Esophagus muscularis mucosa (tissue), 4 donors: ENCODE data around the gene CCDC158. TPM values are rescaled to one million over a fixed set of nuclear protein-coding genes. Genes with fewer than 3 reads are reported as not detected.

Experiments
- DNase-seq: peaks from one replicate; pipeline ENCODE4 v3.0.0-alpha.2; 2017; ENCODE audit errors: extremely low spot score
- H3K27ac ChIP-seq, 4 donors: fragments of 200-600 bp; sonication (generic); replicated peaks in 1 of 4; 1 replicate in 3 of 4; 2 replicates in 1 of 4; pipeline ENCODE4 v1.5.1; 2016 to 2019; ENCODE audit warnings: mild to moderate bottlenecking in 1 of 4
- H3K27me3 ChIP-seq, 4 donors: fragments of 200-600 bp; sonication (generic); one replicate each; pipeline versions ENCODE4 v1.5.1 to v1.6.0; 2016 to 2019
- H3K36me3 ChIP-seq, 4 donors: fragments of 200-600 bp; sonication (generic); one replicate each; pipeline ENCODE4 v1.5.1; 2016 to 2019
- H3K4me1 ChIP-seq, 4 donors: fragments of 200-600 bp; sonication (generic); one replicate each; pipeline ENCODE4 v1.5.1; 2016 to 2019
- H3K4me3 ChIP-seq, 4 donors: fragments of 200-600 bp; sonication (generic); 1 replicate in 2 of 4; 2 replicates in 2 of 4; pipeline ENCODE4 v1.5.1; 2016 to 2019; ENCODE audit warnings: mild to moderate bottlenecking in 4 of 4, moderate library complexity in 1 of 4
- H3K9me3 ChIP-seq, 4 donors: fragments of 200-600 bp; sonication (generic); 1 replicate in 3 of 4; 2 replicates in 1 of 4; pipeline ENCODE4 v1.5.1; 2016 to 2019
- EP300 ChIP-seq: sonication (generic); formaldehyde crosslinking; IDR thresholded peaks from one replicate; pipeline ENCODE4 v1.6.1; 2017; ENCODE audit warnings: antibody characterized with exemption
- POLR2A ChIP-seq: fragments of 450-650 bp; IDR thresholded peaks from one replicate; pipeline ENCODE4 v1.6.1; 2017; ENCODE audit warnings: antibody characterized with exemption, moderate library complexity, mild to moderate bottlenecking, low read depth
- POLR2AphosphoS5 ChIP-seq, 2 donors: sonication (generic); formaldehyde crosslinking; IDR thresholded peaks; one replicate each; pipeline ENCODE4 v1.6.1; 2017; ENCODE audit warnings: antibody characterized with exemption in 2 of 2
- WGBS: methylation state at CpG from one replicate; pipeline ENCODE4 v1.1.5; 2018; 5-methylcytosine and 5-hydroxymethylcytosine counted together
- intact Hi-C: fragments of 100-400 bp; cut with DNase I; formaldehyde crosslinking; loops from one replicate; pipeline ENCODE4 v1.15.1; 2023
- total RNA-seq, 4 donors: library from RNA; depleted of rRNA; stranded (reverse); fragments of >200 nt; gene quantifications; one replicate each; pipeline versions ENCODE4 v1.1.0 to v1.2.1, GENCODE V29; 2016
- TF ChIP-seq, protein P1 (sequence below), 3 experiments: fragments of 200-600 bp in 2 of 3; fragments of 450-650 bp in 1 of 3; sonication (generic) in 2 of 3; IDR thresholded peaks; one replicate each; pipeline ENCODE4 v1.5.1; 2017 to 2019; ENCODE audit warnings: antibody characterized with exemption in 3 of 3, mild to moderate bottlenecking in 2 of 3, moderate library complexity in 1 of 3

The CCDC158 gene
- total RNA-seq, 4 donors from 2014 or later, result 0.66 to 1.8 (median 1.3) TPM

GRCh38 chr4:76384052-76384451, 36.9 kb downstream of the CCDC158 start:
- DNase-seq, result no peak
- H3K9me3 ChIP-seq, result no peaks in the 10 kb centered on the region
- no peak overlapping the region for H3K4me3 ChIP-seq
- H3K27me3 ChIP-seq, result no peaks in the 10 kb centered on the region
- TF ChIP-seq EP300, result no peak
- TF ChIP-seq POLR2A, result no peak
- TF ChIP-seq, protein P1, sequence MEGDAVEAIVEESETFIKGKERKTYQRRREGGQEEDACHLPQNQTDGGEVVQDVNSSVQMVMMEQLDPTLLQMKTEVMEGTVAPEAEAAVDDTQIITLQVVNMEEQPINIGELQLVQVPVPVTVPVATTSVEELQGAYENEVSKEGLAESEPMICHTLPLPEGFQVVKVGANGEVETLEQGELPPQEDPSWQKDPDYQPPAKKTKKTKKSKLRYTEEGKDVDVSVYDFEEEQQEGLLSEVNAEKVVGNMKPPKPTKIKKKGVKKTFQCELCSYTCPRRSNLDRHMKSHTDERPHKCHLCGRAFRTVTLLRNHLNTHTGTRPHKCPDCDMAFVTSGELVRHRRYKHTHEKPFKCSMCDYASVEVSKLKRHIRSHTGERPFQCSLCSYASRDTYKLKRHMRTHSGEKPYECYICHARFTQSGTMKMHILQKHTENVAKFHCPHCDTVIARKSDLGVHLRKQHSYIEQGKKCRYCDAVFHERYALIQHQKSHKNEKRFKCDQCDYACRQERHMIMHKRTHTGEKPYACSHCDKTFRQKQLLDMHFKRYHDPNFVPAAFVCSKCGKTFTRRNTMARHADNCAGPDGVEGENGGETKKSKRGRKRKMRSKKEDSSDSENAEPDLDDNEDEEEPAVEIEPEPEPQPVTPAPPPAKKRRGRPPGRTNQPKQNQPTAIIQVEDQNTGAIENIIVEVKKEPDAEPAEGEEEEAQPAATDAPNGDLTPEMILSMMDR (IDR thresholded peaks at IDR 0.05), result no peak
- TF ChIP-seq POLR2AphosphoS5 (IDR thresholded peaks at IDR 0.05), result no peak
- H3K27ac ChIP-seq, result no peak overlapping the region
- H3K4me1 ChIP-seq, result no peaks in the 10 kb centered on the region
- WGBS, result 73% methylated on average over 4 of the region's 4 CpGs
- intact Hi-C loops, result no loop called here
- H3K36me3 ChIP-seq, result no peaks in the 10 kb centered on the region

DNA sequence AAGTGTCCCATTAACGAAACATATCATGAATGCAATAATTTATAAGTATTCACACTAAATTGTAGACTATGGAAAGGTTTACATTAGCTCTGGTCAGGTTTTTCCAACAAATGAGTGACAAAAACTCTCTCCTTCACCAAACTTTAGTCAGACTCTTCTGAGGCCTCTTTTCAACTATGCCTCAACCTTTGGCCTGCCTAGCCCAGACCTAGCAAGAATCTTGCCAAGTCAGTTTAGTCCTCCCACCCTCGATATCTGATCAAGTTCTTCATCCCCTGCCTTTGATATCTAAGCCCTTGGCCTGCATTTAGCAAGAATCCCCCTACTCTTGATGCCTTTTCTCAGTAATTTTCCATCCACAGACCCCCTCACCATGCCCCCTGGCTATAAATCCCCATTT, 37.9 kb downstream of the CCDC158 start:
- Histone ChIP-seq H3K4me3 (no peak overlapping the region), H3K4me1 (no peaks in the 10 kb centered on the region), H3K36me3 (no peaks in the 10 kb centered on the region), H3K27ac (no peak overlapping the region), H3K9me3 (no peaks in the 10 kb centered on the region), H3K27me3 (no peaks in the 10 kb centered on the region)
- intact Hi-C loops, result no loop called here
- 86% methylated on average over 2 of the region's 2 CpGs for WGBS
- no peak for TF ChIP-seq POLR2A
- no peak for DNase-seq

- WGBS, result 86% methylated on average over 3 of the region's 3 CpGs
- Histone ChIP-seq H3K27ac (no peak overlapping the region), H3K4me1 (no peaks in the 10 kb centered on the region), H3K27me3 (no peaks in the 10 kb centered on the region), H3K36me3 (no peaks in the 10 kb centered on the region), H3K9me3 (no peaks in the 10 kb centered on the region), H3K4me3 (no peak overlapping the region)
- TF ChIP-seq POLR2A (no peak), POLR2AphosphoS5 (IDR thresholded peaks at IDR 0.05) (no peak), EP300 (no peak)
- TF ChIP-seq, protein P1 (IDR thresholded peaks at IDR 0.05), result no peak
- intact Hi-C loops, result no loop called here
- DNase-seq, result no peak
Measured at GRCh38 chr4:76381986-76382385, 39.0 kb downstream of the CCDC158 start.

GRCh38 chr4:76380561-76380960, 40.4 kb downstream of the CCDC158 start:
- no peak overlapping the region for H3K27ac ChIP-seq
- H3K36me3 ChIP-seq, result no peaks in the 10 kb centered on the region
- H3K27me3 ChIP-seq, result no peaks in the 10 kb centered on the region
- no peaks in the 10 kb centered on the region for H3K9me3 ChIP-seq
- no peak for DNase-seq
- H3K4me1 ChIP-seq, result no peaks in the 10 kb centered on the region
- TF ChIP-seq EP300, result no peak
- no peak for TF ChIP-seq POLR2AphosphoS5 (IDR thresholded peaks at IDR 0.05)
- no peak for TF ChIP-seq POLR2A
- TF ChIP-seq, protein P1 (IDR thresholded peaks at IDR 0.05), result no peak
- 100% methylated on average over 2 of the region's 6 CpGs for WGBS
- H3K4me3 ChIP-seq, result no peak overlapping the region
- intact Hi-C loops, result no loop called here

- Histone ChIP-seq H3K36me3 (no peaks in the 10 kb centered on the region), H3K4me3 (no peak overlapping the region), H3K27me3 (no peaks in the 10 kb centered on the region), H3K9me3 (no peaks in the 10 kb centered on the region), H3K27ac (no peak overlapping the region), H3K4me1 (no peaks in the 10 kb centered on the region)
- TF ChIP-seq POLR2A (no peak), EP300 (no peak)
- TF ChIP-seq, protein P1 (IDR thresholded peaks at IDR 0.05), result peak; percentile 34 to 55 (median 50)
- WGBS, result 58% methylated on average over 5 of the region's 5 CpGs
- intact Hi-C loops, result no loop called here
- no peak for DNase-seq
Measured at GRCh38 chr4:76377911-76378310, 43.0 kb downstream of the CCDC158 start.
